Hematopoietic multipotent progenitor cell (in vitro differentiated cells): ENCODE measurements around the gene CNNM4. TPM values are rescaled to one million over a fixed set of nuclear protein-coding genes. Genes with fewer than 3 reads are reported as not detected.
"Not testable (repeated sequence)": the region's sequence is repeated elsewhere in the genome, so short reads cannot be mapped to it uniquely, and the experiment has no call there.

Source experiments
- DNase-seq, 3 donors: peaks; one replicate each; pipeline ENCODE4 v3.0.0-alpha.2; 2011 to 2015; ENCODE audit warnings: low read depth in 2 of 3, low spot score in 2 of 3
- total RNA-seq: library from RNA; depleted of rRNA; stranded (reverse); fragments of >200 nt; gene quantifications from one replicate; pipeline ENCODE4 v1.2.3, GENCODE V29; 2012

The CNNM4 gene
- total RNA-seq, 1 donor, result 16.4 TPM

DNA sequence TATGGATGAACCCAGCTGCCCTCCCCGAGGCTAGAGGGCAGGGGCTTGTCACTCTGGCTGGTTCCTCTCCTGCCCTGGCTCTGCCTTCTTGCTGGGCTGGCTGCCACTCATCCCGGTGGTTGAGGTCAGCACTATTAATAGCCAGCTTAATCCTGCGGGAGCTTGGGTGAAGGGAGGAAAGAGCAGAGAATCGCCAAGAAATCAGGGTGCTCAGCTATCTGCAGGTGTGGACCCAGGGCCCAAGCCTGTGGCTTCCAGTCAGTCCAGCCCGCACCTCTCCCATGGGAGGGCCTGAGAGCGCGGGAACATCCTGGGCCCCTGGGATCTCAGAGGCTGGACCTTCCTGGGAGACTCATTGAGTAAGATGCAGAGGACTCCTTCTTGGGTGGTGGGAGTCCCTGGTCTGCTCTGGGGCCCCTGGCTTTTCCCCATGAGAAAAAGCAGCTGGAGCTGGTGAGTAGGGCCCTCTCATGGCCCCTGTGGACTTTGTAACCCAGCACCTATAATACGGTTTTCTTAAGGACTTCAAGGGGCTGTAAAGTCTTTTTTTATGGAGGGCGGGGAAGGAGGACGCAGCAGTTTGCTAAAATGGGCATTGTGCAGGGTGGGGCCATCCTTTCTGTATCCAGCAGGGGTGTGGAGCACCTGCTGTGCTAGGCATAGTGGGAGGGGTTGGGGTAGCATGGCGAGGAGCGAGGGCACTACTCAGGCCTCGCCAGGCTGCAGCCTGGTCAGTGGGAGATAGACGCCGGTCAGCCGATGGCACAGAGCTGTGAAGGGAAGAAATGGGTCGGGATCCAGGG is 27.9 kb downstream of the CNNM4 start:
- DNase-seq, result no peak

- no peak for DNase-seq
Observed at GRCh38 chr2:96789245-96789617, 28.5 kb downstream of the CNNM4 start.

GRCh38 chr2:96792772-96793749 is 32.4 kb downstream of the CNNM4 start:
- DNase-seq, result no peak

DNA sequence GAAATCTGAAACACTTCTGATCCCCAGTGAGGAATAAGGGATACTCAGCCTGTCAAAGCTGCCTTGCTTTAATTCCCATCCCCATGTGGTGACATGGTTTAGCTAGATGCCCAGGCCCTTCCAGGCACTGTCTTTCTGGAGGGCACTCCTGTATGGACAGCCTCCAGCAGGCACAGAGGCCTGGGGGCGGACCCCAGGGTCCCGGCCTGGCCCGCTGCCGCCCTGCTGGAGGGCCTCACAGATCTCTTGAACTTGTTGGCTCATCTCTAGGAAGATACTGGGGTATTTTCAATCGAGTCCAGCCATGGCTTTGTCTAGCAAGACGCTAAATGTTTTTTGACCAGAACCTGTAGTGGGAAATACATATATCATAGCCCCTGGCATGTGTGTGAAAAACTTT is 34.4 kb downstream of the CNNM4 start:
- no peak for DNase-seq

DNA sequence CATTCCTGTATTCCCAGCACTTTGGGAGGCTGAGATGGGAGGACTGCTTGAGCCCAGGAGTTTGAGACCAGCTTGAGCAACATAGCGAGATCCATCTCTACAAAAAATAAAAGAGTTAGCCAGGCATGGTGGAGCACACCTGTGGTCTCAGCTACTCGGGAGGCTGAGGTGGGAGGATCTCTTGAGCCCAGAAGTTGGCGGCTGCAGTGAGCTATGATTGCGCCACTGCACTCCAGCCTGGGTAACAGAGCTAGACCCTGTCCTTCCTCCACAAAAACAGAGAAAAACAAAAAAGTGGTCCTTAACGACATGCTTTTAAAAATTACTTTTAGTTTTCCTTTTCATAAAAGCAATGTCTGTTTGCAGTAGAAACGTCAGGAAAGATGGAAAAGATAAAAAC is 35.8 kb downstream of the CNNM4 start:
- not testable (repeated sequence) for DNase-seq

DNA sequence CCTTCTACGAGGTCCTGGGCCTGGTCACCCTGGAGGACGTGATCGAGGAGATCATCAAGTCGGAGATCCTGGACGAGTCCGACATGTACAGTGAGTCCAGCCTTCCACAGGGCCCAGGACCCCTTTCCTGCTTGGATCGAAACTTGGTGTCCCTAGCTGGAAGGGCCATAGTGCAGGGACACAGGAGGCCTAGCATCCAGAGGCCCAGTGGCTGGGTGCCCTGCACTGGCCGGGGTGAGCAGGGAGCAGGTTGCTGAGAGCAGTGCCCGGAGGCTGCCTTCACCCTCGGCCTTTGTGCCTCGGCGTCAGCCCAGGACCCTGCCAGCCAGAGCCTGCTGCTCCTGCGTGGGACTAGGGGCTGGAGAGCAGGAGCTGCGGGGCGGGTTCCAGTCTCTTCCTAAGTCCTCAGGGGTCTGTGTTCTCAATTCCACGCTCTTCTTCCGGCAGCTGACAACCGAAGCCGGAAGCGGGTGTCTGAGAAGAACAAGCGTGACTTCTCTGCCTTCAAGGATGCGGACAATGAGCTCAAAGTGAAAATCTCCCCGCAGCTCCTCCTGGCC is 36.4 kb downstream of the CNNM4 start:
- no peak for DNase-seq

GRCh38 chr2:96798733-96799622 is 38.3 kb downstream of the CNNM4 start:
- DNase-seq, result no peak

DNA sequence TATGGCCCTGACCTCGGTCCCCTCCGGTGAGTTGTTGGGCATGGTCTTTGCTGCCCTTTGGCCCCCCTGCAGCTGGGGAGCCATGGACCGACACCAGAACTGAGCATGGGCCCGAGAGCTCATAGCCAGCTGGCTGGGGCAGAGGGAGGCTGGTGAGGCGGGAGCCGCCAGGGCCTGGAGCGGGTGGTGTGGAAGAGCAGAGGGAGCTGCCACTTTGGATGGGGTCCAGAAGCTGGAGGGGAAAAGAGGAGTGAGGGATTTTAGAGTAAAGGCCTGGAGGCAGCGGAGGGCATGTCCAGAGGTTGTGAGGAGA is 38.9 kb downstream of the CNNM4 start:
- DNase-seq, result no peak

GRCh38 chr2:96800061-96801004 is 39.6 kb downstream of the CNNM4 start:
- peak in 2 of 3 donors; percentile 41 to 53 for DNase-seq

GRCh38 chr2:96801005-96801785 is 40.5 kb downstream of the CNNM4 start:
- peak in 2 of 3 donors; percentile 73 to 77 for DNase-seq

- no peak for DNase-seq
Observed at GRCh38 chr2:96801786-96802595, 41.3 kb downstream of the CNNM4 start.

- DNase-seq, result no peak
Observed at GRCh38 chr2:96802721-96803120, 42.0 kb downstream of the CNNM4 start.

DNA sequence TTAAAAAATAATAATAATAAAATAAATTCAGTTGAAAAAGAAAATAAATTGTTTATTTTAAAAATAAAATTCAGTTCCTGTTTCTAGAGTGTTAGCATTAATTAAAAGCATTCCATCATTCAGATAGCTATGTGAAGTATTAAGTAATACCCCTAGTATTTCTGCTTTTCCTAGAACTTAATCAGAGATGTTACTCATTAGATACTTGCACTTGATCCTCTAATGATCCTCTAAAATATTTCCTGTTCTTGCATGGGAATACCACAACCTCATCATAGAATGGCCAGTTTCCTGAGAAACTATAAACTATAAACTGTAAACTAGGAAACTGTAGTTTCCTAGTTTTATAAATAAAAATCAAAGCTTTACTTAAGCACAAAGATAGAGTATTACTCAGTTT is 44.3 kb downstream of the CNNM4 start:
- DNase-seq, result no peak

DNA sequence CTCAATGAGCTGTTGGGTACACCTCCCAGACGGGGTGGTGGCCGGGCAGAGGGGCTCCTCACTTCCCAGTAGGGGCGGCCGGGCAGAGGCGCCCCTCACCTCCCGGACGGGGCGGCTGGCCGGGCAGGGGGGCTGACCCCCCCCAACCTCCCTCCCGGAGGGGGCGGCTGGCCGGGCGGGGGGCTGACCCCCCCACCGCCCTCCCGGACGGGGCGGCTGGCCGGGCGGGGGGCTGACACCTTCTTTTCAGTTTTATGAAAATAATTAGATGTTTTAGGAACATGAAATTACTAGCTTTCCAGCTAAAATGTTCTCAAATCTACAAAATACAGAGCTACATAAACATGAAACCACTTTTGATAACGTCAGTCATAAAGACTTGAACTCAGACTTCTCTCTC is 45.2 kb downstream of the CNNM4 start:
- DNase-seq, result not testable (repeated sequence)

DNA sequence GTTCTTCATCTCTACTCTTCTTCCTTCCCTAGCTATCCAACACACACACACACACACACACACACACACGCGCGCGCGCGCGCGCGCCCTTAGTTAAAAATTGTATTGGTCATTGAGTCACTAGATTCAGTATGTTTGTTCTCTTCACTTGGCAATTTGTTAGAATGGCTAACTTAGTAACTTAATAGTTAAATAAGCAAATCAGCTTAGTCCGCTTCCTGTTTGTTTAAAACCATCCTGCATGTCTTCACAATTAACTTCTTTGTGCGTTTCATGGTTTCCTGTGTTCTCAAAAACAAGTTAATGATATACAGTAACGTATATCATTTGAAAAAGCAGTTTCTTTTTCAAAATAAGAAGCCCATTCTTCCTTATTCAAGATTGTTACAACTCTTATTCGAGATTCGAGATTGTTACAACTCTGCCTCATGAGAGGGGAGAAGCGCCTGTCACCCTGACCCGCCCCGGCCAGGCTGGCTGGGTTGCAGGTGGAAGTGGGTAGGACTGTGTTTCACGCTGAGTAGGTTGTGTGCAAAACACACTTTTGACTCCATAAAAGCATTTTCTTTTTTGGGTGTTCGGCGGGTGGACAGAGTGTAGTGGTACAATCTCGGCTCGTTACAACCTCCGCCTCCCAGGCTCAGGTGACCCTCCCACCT is 45.9 kb downstream of the CNNM4 start:
- no peak for DNase-seq

DNA sequence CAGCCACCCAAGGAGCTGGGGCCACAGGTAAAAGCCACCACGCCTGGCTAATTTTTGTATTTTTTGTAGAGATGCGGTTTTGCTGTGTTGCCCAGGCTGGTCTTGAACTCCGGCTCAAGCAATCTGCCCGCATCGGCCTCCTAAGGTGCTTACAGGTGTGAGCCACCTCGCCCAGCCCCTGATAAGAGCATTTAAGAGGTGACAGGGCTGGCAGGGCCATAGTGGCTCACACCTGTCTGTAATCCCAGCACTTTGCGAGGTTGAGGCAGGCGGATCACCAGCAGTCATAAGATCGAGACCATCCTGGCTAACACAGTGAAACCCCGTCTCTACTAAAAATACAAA is 46.4 kb downstream of the CNNM4 start:
- no peak for DNase-seq

DNA sequence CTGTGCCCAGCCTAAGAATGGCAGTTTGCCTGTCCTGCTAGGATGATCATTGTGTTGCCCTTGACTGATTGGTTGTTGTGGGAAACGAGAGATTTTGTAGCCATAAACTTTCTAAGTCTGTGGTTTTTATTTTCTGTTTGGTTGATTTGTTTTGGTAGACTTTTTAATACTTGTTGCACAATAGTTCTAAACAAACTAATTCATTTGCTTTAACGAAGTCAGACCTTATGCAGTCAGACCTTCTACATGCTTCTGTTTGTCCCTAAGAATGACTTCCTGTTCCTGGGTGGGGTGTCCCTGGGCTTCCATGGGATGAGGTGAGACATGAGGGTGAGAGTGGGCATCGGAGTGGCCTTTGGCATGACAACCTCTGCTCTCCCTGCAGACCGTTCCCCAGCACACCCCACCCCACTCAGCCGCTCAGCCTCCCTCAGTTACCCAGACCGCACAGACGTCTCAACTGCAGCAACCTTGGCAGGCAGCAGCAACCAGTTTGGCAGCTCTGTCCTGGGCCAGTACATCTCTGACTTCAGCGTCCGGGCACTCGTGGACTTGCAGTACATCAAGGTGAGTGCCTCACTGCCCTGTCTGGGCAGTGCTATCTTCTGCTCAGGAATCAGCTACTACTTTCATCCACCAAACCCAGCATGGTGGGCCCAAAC is 47.6 kb downstream of the CNNM4 start:
- no peak for DNase-seq
